Heart left ventricle (tissue), 13 donors: ENCODE results near the gene IGFBP3.

Experiments
- POLR2A ChIP-seq, 2 donors: fragments of 450-650 bp; IDR thresholded peaks; one replicate each; pipeline ENCODE4 v1.6.1; 2017; ENCODE audit warnings: antibody characterized with exemption in 2 of 2, mild to moderate bottlenecking in 2 of 2, moderate library complexity in 2 of 2
- TF ChIP-seq, protein P1 (sequence below), 12 donors: fragments of 200-600 bp; sonication (generic) in 4 of 12; IDR thresholded peaks; one replicate each; pipeline versions ENCODE4 v1.5.0 to v1.8.0; 2018 to 2022; ENCODE audit warnings: antibody characterized with exemption in 12 of 12, mild to moderate bottlenecking in 5 of 12
- donor health status: ischemic (EF 13 %, LVEDD 7.1; RV severe dilation, severe dysfunction).
- donor health status: DM: no; HTN: yes; CAD: no.
- donor health status: DM: no; HTN: no; CAD: no.
- donor health status: ischemic (EF 25% LVEDD 6.9; RV normal size, moderate dysfunction).
- donor health status: ischemic (EF 25% LVEDD 5.7; RV mildly dilated, moderate dysfunction).
- donor health status: ischemic (EF 35%, LVEDD 5.7; RV mildly dilated, moderate dysfunction).
- donor health status: nonischemic (EF 11% LVEDD 7.7; RV severe dilation, severe dysfunction).
- donor health status: DM: yes; HTN: yes; CAD: no.
- donor health status: PGD.
- donor health status: ischemic (EF 29% LVEDD 5.4; RV normal size, mild dysfunction).
- donor health status: nonischemic (EF 23%, LVEDD 6.1; RV moderate dilation, normal function).

DNA sequence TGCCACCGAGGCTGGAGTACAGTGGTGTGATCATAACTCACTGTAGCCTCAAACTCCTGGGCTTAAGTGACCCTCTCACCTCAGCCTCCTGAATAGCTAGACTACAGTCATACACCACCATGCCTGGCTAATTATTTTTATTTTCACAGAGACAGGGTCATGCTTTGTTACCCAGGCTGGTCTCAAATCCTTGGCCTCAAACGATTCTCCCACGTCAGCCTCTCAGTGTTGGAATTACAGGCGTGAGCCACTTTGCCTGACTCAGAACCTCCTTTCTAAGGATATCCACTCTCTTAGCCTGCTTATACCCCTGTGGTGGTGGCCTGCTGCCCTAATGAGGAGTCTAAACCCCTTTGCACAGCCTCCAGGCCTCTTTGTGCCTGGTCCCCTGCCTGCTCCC, 36.9 kb downstream of the IGFBP3 start:
- TF ChIP-seq, protein P1, sequence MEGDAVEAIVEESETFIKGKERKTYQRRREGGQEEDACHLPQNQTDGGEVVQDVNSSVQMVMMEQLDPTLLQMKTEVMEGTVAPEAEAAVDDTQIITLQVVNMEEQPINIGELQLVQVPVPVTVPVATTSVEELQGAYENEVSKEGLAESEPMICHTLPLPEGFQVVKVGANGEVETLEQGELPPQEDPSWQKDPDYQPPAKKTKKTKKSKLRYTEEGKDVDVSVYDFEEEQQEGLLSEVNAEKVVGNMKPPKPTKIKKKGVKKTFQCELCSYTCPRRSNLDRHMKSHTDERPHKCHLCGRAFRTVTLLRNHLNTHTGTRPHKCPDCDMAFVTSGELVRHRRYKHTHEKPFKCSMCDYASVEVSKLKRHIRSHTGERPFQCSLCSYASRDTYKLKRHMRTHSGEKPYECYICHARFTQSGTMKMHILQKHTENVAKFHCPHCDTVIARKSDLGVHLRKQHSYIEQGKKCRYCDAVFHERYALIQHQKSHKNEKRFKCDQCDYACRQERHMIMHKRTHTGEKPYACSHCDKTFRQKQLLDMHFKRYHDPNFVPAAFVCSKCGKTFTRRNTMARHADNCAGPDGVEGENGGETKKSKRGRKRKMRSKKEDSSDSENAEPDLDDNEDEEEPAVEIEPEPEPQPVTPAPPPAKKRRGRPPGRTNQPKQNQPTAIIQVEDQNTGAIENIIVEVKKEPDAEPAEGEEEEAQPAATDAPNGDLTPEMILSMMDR (IDR thresholded peaks at IDR 0.05): no peak
- no peak for TF ChIP-seq POLR2A (IDR thresholded peaks at IDR 0.05)
